Gastrocnemius medialis (tissue), 4 donors: ENCODE results near the gene DNAJB13. TPM values are rescaled to one million over a fixed set of nuclear protein-coding genes. Genes with fewer than 3 reads are reported as not detected.
A peak's percentile ranks its signal among the peaks of the same experiment; 100 is the strongest.

Source experiments
- ATAC-seq, 2 donors: fragments of 150-250 bp; one replicate each; pipeline ENCODE4 v1.9.1; 2016
- DNase-seq, 2 donors: peaks; one replicate each; pipeline ENCODE4 v3.0.0-alpha.2; 2019
- H3K27ac ChIP-seq, 4 donors: fragments of 200-600 bp; sonication (generic); 1 replicate in 1 of 4; 2 replicates in 3 of 4; pipeline ENCODE4 v1.5.1; 2016 to 2018; ENCODE audit warnings: mild to moderate bottlenecking in 2 of 4, moderate library complexity in 1 of 4
- H3K27me3 ChIP-seq, 3 donors: fragments of 200-600 bp; sonication (generic) in 2 of 3; 1 replicate in 1 of 3; 2 replicates in 2 of 3; pipeline versions ENCODE4 v1.5.1 to v1.6.0; 2016 to 2019; ENCODE audit warnings: mild to moderate bottlenecking in 1 of 3, moderate library complexity in 1 of 3
- H3K36me3 ChIP-seq, 2 donors: fragments of 200-600 bp; sonication (generic) in 1 of 2; one replicate each; pipeline ENCODE4 v1.5.1; 2017 to 2018
- H3K4me1 ChIP-seq, 2 donors: fragments of 200-600 bp; sonication (generic) in 1 of 2; one replicate each; pipeline ENCODE4 v1.5.1; 2016 to 2017; ENCODE audit warnings: mild to moderate bottlenecking in 2 of 2
- H3K4me3 ChIP-seq, 4 donors: fragments of 200-600 bp; sonication (generic) in 3 of 4; 1 replicate in 1 of 4; 2 replicates in 3 of 4; pipeline ENCODE4 v1.5.1; 2016 to 2019; ENCODE audit warnings: mild to moderate bottlenecking in 2 of 4
- H3K9me3 ChIP-seq, 3 donors: fragments of 200-600 bp; sonication (generic) in 2 of 3; 1 replicate in 1 of 3; 2 replicates in 2 of 3; pipeline ENCODE4 v1.5.1; 2016 to 2019
- CTCF ChIP-seq, 5 experiments: fragments of 450-650 bp in 3 of 5; fragments of 200-600 bp in 2 of 5; sonication (generic) in 2 of 5; IDR thresholded peaks in 4 of 5; conservative IDR thresholded peaks in 1 of 5; 1 replicate in 4 of 5; 2 replicates in 1 of 5; pipeline ENCODE4 v1.5.1; 2016 to 2019; ENCODE audit warnings: antibody characterized with exemption in 5 of 5, mild to moderate bottlenecking in 3 of 5, moderate library complexity in 3 of 5
- POLR2A ChIP-seq, 2 donors: fragments of 450-650 bp; IDR thresholded peaks; one replicate each; pipeline ENCODE4 v1.6.1; 2017; ENCODE audit warnings: antibody characterized with exemption in 2 of 2, mild to moderate bottlenecking in 2 of 2, moderate library complexity in 2 of 2
- in situ Hi-C, 4 donors: fragments of 200-750 bp; cut with MboI; loops; one replicate each; pipeline versions ENCODE4 v1.15.0 to v1.8.0; 2017; ENCODE audit warnings: low sequenced_read_pairs in 4 of 4
- intact Hi-C: fragments of 100-400 bp; cut with DNase I; formaldehyde crosslinking; loops from one replicate; pipeline ENCODE4 v1.15.1; 2023; ENCODE audit warnings: low total_unique reads
- total RNA-seq, 4 donors: library from RNA; depleted of rRNA; stranded (reverse); fragments of >200 nt; gene quantifications; one replicate each; pipeline versions ENCODE4 v1.1.0 to v1.2.3, GENCODE V29; 2016

The DNAJB13 gene
- total RNA-seq, 4 donors from 2014 or later, result not detected

- Histone ChIP-seq H3K9me3 (no peaks in the 10 kb centered on the region), H3K36me3 (no peaks in the 10 kb centered on the region), H3K4me1 (peaks cover 37 to 38% of the 10 kb centered on the region in 2 donors), H3K4me3 (peak overlapping the region in 1 of 4 donors; percentile 10), H3K27ac (peak overlapping the region; percentile 88 to 99 (median 92)), H3K27me3 (no peaks in the 10 kb centered on the region)
- DNase-seq, result peak in 1 of 2 donors; percentile 77
- TF ChIP-seq POLR2A (IDR thresholded peaks at IDR 0.05) (no peak), CTCF (IDR thresholded peaks at IDR 0.05 in 4 of 5, conservative IDR thresholded peaks at IDR 0.05 in 1 of 5) (no peak)
- intact Hi-C loops, result loop anchor here (5.0 to 10.0 kb wide), 2 partner anchors 153 to 634 kb away; partner anchors contain the start of genes C2CD3 and PPME1
- in situ Hi-C loops, result no loop called here
- ATAC-seq, result peak; percentile 18 to 50
These were observed 68.4 kb downstream of the DNAJB13 start for GRCh38 chr11:74019104-74019738.

- H3K27me3 ChIP-seq, result no peaks in the 10 kb centered on the region
- intact Hi-C loops, result loop anchor here (5.0 to 10.0 kb wide), 2 partner anchors 152 to 635 kb away; partner anchors contain the start of genes C2CD3 and PPME1
- no peak for TF ChIP-seq POLR2A (IDR thresholded peaks at IDR 0.05)
- no peak for TF ChIP-seq CTCF (IDR thresholded peaks at IDR 0.05 in 4 of 5, conservative IDR thresholded peaks at IDR 0.05 in 1 of 5)
- H3K4me1 ChIP-seq, result peaks cover 37 to 45% of the 10 kb centered on the region in 2 donors
- H3K4me3 ChIP-seq, result no peak overlapping the region
- H3K36me3 ChIP-seq, result no peaks in the 10 kb centered on the region
- DNase-seq (no peak), ATAC-seq (no peak)
- H3K27ac ChIP-seq, result peak overlapping the region; percentile 88 to 99 (median 92)
- in situ Hi-C loops, result no loop called here
- no peaks in the 10 kb centered on the region for H3K9me3 ChIP-seq
These were observed 69.0 kb downstream of the DNAJB13 start for GRCh38 chr11:74019860-74020259.

Other genes starting within 250 kb of the DNAJB13 start
- gene RAB6A, start 190.0 kb upstream of the DNAJB13 start, total RNA-seq, result 100 to 1,000 TPM in 3 of 4 donors, 10 to 100 TPM in 1; 95.5 to 124 (median 110) TPM
- 10 to 100 TPM in 3 of 4 donors, 1 to 10 TPM in 1; 9.0 to 29.1 (median 13.4) TPM for gene MRPL48, start 163.2 kb upstream of the DNAJB13 start, total RNA-seq
- 100 to 1,000 TPM in 1 of 4 donors, 10 to 100 TPM in 3; 52.3 to 102 (median 86.2) TPM for gene COA4, start 74.2 kb upstream of the DNAJB13 start, total RNA-seq
- 10 to 100 TPM in 1 of 4 donors, 1 to 10 TPM in 3; 2.2 to 11.8 (median 4.4) TPM for gene PAAF1, start 74.0 kb upstream of the DNAJB13 start, total RNA-seq
- 100 to 1,000 TPM in 1 of 4 donors, 10 to 100 TPM in 3; 16.8 to 284 (median 56.7) TPM for gene UCP2, start 31.8 kb downstream of the DNAJB13 start, total RNA-seq
- gene UCP3, start 58.1 kb downstream of the DNAJB13 start, total RNA-seq, result 100 to 1,000 TPM; 489 to 938 (median 679) TPM
- gene C2CD3, start 220.0 kb downstream of the DNAJB13 start, total RNA-seq, result 10 to 100 TPM; 13.8 to 33.2 (median 16.4) TPM
- gene PPME1, start 220.3 kb downstream of the DNAJB13 start, total RNA-seq, result 10 to 100 TPM; 31.5 to 51.7 (median 43.2) TPM